22Rv1 (cell line): Measurements from ENCODE around the gene GPRC5C.

Source experiments
- CTCF ChIP-seq: fragments of 450-650 bp; IDR thresholded peaks from 2 replicates; pipeline ENCODE4 v1.5.1; 2017; ENCODE audit warnings: mild to moderate bottlenecking
- ZFX ChIP-seq: fragments of 450-650 bp; IDR thresholded peaks from 2 replicates; pipeline ENCODE4 v1.6.1; 2017; ENCODE audit warnings: antibody characterized with exemption, borderline replicate concordance

- TF ChIP-seq CTCF (no peak), ZFX (no peak)
Observed at GRCh38 chr17:74445158-74445557, 13.3 kb downstream of the GPRC5C start.
